NAMALWA (cell line): ENCODE data around the gene B4GAT1.

ENCODE experiments used
- DNase-seq: peaks from one replicate; pipeline ENCODE4 v3.0.0-alpha.2; 2015; ENCODE audit warnings: low spot score

Gene B4GAT1

DNA sequence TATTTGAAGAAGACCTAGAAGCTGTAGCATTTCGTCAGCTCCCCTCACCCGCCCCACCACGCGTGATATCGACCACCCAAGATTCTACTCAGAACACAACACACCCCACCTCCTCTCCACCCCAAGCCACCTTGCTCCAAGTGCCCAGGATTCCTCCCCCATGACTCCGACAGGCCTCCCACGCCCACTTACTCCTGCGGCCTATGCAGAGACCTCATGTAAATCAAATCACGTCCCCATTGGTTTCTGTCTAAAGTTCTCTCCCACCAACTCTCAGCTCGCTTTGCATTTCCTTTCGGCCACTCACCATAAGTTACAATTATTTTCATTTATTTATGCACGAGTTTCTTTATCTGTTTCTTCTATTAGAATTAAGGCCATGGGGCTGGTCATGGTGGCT, 44.8 kb downstream of the B4GAT1 start:
- DNase-seq: no peak

DNA sequence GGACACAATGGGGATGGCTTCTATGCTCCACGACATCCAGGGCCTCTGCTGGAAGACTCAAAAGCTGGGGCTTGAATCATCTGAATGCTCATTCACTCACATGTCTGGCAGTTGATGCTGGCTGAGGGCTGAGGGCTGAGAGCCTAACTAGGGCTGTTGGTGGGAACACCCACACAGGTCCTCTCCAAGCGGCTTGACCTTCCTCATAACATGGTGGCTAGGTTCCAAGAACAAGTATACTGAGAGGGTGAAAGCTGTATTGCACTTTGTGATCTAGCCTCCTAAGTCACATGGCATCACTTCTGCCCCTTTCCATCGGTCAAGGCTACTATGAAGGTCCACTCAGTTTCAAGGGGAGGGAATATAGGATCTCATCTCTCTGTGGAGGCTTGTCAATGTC, 48.2 kb downstream of the B4GAT1 start:
- no peak for DNase-seq

DNA sequence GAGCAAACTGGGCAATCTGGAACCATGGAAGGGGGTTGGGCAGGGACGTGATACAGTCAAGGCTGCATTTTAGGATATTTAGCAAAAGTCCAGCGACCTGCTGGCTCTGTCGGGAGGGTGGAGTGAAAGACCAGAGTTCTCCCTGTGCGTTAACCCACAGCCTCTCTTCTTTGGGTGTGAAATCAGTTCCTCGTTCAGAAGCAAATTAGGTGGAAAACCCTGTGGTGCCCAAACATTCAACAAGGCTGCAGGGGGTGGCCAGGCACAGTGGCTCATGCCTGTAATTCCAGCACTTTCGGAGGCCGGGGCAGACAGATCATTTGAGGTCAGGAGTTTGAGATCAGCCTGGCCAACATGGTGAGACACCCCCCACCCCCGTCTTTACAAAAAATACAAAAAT, 49.8 kb downstream of the B4GAT1 start:
- no peak for DNase-seq
